ENCODE results near the gene DCP1B. TPM values are rescaled to one million over a fixed set of nuclear protein-coding genes. Genes with fewer than 3 reads are reported as not detected.

The DCP1B gene
- total and polyA plus RNA-seq, 10 donors = 5.5 to 20.8 (median 13.8) TPM

DNA sequence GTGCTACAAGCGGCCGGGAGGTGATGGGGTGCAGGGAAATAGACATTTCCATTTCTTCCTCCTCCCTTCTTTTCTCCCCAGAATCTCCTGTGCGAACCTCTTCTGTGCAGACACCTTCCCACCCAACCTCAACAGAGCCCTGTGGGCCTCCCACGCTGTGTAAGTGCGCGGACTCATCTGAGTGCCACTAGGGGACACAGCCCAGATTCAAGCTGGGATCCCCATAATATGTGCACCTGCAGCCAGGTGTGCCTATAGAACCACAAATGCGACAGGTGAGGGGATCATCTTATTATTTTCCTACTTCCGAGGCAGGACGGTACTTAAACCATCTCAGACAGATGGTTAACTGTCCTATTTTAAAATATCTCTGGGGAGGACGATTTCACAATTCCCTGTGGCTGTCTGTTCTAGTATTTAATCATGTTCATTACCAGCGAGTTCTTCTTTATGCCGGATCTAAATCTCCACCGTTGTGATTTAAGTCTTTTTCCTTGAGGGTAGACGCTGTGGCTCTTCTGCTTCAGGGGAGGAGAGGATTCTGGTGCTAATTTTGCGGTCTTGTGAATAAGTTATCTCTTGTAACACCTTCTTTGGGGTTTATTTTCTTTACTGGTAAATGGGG, 31.3 kb upstream of the DCP1B start:
- H3K4me3 ChIP-seq = peak overlapping the region in 6 of 8 donors; percentile 18 to 62 (median 36)
- no peaks in the 10 kb centered on the region for H3K36me3 ChIP-seq
- H3K9me3 ChIP-seq = no peaks in the 10 kb centered on the region
- peaks cover 0 to 59% (median 0%) of the 10 kb centered on the region in 7 donors for H3K27me3 ChIP-seq (replicated peaks in 1 of 7)
- intact Hi-C loops (cut with DNase I; ENCODE audit: low total_unique reads) = loop anchor here (10.0 kb wide), 1 partner anchor 241 kb away; no protein-coding TSS in a partner anchor
- no peak overlapping the region for H3K27ac ChIP-seq
- TF ChIP-seq POLR2AphosphoS5 (IDR thresholded peaks at IDR 0.05) (no peak), POLR2A (IDR thresholded peaks at IDR 0.05) (no peak)
- TF ChIP-seq, protein P1, sequence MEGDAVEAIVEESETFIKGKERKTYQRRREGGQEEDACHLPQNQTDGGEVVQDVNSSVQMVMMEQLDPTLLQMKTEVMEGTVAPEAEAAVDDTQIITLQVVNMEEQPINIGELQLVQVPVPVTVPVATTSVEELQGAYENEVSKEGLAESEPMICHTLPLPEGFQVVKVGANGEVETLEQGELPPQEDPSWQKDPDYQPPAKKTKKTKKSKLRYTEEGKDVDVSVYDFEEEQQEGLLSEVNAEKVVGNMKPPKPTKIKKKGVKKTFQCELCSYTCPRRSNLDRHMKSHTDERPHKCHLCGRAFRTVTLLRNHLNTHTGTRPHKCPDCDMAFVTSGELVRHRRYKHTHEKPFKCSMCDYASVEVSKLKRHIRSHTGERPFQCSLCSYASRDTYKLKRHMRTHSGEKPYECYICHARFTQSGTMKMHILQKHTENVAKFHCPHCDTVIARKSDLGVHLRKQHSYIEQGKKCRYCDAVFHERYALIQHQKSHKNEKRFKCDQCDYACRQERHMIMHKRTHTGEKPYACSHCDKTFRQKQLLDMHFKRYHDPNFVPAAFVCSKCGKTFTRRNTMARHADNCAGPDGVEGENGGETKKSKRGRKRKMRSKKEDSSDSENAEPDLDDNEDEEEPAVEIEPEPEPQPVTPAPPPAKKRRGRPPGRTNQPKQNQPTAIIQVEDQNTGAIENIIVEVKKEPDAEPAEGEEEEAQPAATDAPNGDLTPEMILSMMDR (IDR thresholded peaks at IDR 0.05 in 8 of 11, conservative IDR thresholded peaks at IDR 0.05 in 3 of 11) = no peak
- H3K4me1 ChIP-seq = peaks cover 8 to 15% (median 11%) of the 10 kb centered on the region in 6 donors
- 47 to 66% (median 53%) methylated on average over 15 of the region's 15 CpGs for WGBS, 5 donors
- no peak for DNase-seq

DNA sequence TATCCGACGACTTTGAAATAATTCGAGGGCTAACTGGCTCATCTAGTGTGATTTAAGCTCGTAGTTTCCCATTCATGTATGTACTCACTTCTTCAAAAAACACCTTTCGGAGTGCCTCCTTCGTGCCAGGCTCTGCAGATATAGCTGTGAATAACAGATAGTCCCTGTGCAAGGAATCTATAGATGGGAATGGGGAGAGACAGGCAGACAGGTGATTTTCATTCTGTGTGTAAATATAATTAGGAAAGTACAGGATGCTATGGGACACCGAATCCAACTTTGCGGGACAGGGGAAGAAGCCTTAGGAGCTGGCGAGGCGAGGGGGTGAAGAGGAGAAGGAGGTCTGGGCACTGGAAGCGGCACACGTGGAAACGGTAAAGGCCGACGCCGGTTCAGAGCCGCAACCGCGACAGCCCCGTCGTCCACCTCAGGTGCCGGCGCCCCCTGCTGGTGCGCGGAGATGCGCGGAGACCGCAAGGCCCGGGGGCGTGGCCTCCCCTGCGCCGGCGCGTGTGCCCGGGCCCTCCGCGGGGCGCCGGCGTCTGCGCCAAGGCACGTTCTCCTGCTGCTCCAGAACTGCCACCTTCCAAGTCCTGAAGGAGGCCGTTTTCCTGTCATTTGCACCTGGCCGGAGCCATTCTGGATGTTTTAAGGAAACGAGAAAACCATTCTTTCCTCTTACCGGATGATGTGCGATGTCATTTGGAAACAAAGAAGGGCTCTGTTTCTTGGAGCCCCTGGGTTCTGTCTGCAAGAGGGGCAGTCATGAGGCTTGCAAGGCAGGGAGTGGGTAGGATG, 30.6 kb upstream of the DCP1B start:
- H3K4me1 ChIP-seq = peaks cover 8 to 15% (median 11%) of the 10 kb centered on the region in 6 donors
- no peaks in the 10 kb centered on the region for H3K36me3 ChIP-seq
- intact Hi-C loops (cut with DNase I; ENCODE audit: low total_unique reads) = loop anchor here (10.0 kb wide), 1 partner anchor 240 kb away; no protein-coding TSS in a partner anchor
- no peak overlapping the region for H3K27ac ChIP-seq
- peaks cover 0 to 57% (median 0%) of the 10 kb centered on the region in 7 donors for H3K27me3 ChIP-seq (replicated peaks in 1 of 7)
- TF ChIP-seq, protein P1 (IDR thresholded peaks at IDR 0.05 in 8 of 11, conservative IDR thresholded peaks at IDR 0.05 in 3 of 11) = peak; percentile 36 to 99 (median 96)
- TF ChIP-seq POLR2A (IDR thresholded peaks at IDR 0.05) (no peak), POLR2AphosphoS5 (IDR thresholded peaks at IDR 0.05) (peak in 2 of 3 donors; percentile 64 to 77)
- peak; percentile 95 for DNase-seq
- H3K4me3 ChIP-seq = peak overlapping the region in 6 of 8 donors; percentile 18 to 62 (median 36)
- 12 to 23% (median 12%) methylated on average over 23 to 47 of the region's 47 CpGs for WGBS, 5 donors
- H3K9me3 ChIP-seq = no peaks in the 10 kb centered on the region

DNA sequence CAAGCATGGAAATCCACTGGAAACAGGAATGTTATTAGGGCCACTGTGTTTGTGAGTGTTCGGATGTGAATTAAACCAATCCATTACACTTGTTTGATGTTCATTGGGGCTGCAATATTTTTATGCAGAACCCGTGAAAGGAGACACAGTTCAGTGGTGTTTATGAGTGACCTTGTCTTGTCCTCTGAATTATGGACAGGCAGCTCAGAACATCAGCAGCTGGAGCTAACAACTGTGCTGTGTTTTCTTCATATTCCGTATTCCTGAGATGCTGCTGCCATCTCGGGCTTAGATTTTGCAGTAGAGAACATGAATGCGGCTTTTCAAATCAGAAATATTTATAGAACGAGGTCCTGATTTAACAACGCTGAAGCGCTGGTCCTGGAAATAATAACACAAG, 28.2 kb upstream of the DCP1B start:
- intact Hi-C loops (cut with DNase I; ENCODE audit: low total_unique reads) = loop anchor here (10.0 kb wide), 1 partner anchor 238 kb away; no protein-coding TSS in a partner anchor
- TF ChIP-seq POLR2AphosphoS5 (IDR thresholded peaks at IDR 0.05) (no peak), POLR2A (IDR thresholded peaks at IDR 0.05) (no peak)
- TF ChIP-seq, protein P1 (IDR thresholded peaks at IDR 0.05 in 8 of 11, conservative IDR thresholded peaks at IDR 0.05 in 3 of 11) = no peak
- no peak for DNase-seq

More for the DNA sequence above, 28.2 kb upstream of the DCP1B start:
- peaks cover 0 to 54% (median 0%) of the 10 kb centered on the region in 7 donors for H3K27me3 ChIP-seq (replicated peaks in 1 of 7)
- no peak overlapping the region for H3K4me3 ChIP-seq
- H3K9me3 ChIP-seq = no peaks in the 10 kb centered on the region
- 82 to 92% (median 91%) methylated on average over 8 of the region's 8 CpGs for WGBS, 5 donors
- no peak overlapping the region for H3K27ac ChIP-seq
- peaks cover 8 to 15% (median 11%) of the 10 kb centered on the region in 6 donors for H3K4me1 ChIP-seq
- no peaks in the 10 kb centered on the region for H3K36me3 ChIP-seq
